ENCODE data around the gene NREP.

NREP gene

DNA sequence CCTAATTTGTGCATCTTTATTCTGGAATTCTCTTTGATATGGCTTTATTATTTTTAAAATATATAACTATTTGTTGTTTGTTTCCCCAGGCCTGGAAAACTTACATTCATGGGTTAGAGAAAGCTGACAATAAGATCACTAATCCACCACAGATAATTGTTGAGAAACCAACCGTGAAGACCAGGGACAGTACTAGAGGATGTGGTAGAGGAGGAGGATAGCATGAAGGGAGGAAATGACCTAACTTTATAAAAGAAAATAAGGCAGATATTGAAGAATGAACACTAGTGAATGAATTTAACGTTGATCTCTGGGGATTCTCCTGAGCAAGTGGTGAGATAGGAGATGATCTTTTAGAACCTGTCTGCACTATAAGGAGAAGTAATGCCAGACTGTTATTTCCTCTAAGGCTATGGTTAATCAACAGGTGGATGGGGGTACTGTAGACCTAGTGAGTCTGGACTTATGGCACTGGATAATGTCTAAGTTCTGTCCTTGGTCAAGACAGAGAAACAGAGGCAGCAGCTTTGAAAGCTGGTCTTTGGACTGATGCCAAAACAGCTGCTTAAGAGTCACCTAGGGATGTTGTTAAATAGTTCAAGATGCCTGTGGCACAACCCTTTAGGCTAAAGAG is 52.4 kb downstream of the NREP start:
- Histone ChIP-seq H3K9ac (ENCODE audit: insufficient read length) (no peak overlapping the region), H3K9me3 (ENCODE audit: low read depth, low read length) (no peaks in the 10 kb centered on the region), H3K4me3 (no peak overlapping the region), H3K36me3 (ENCODE audit: insufficient read depth, low read length) (no peaks in the 10 kb centered on the region), H3K27ac (no peak overlapping the region)
- DNase-seq (ENCODE audit: low read depth, low spot score): no peak
- no peak for TF ChIP-seq EZH2 (IDR thresholded peaks at IDR 0.05)
- TF ChIP-seq POLR2AphosphoS5 (IDR thresholded peaks at IDR 0.05; ENCODE audit: borderline replicate concordance, low read depth, low read length): no peak

- Histone ChIP-seq H3K36me3 (ENCODE audit: insufficient read depth, low read length) (no peaks in the 10 kb centered on the region), H3K9ac (ENCODE audit: insufficient read length) (no peak overlapping the region), H3K9me3 (ENCODE audit: low read depth, low read length) (no peaks in the 10 kb centered on the region), H3K27ac (no peak overlapping the region), H3K4me3 (no peak overlapping the region)
- TF ChIP-seq POLR2AphosphoS5 (IDR thresholded peaks at IDR 0.05; ENCODE audit: borderline replicate concordance, low read depth, low read length) (no peak), EZH2 (IDR thresholded peaks at IDR 0.05) (no peak), FOXP2 (optimal IDR thresholded peaks at IDR 0.05; ENCODE audit: control extremely low read depth, extremely low read length, insufficient read depth) (no peak)
- no peak for DNase-seq (ENCODE audit: low read depth, low spot score)
Observed at GRCh38 chr5:111703662-111704061, 53.3 kb downstream of the NREP start.

- DNase-seq (ENCODE audit: low read depth, low spot score): no peak
- H3K9ac ChIP-seq (ENCODE audit: insufficient read length): no peak overlapping the region
- no peak overlapping the region for H3K27ac ChIP-seq
Observed at GRCh38 chr5:111699976-111700375, 57.0 kb downstream of the NREP start.

DNA sequence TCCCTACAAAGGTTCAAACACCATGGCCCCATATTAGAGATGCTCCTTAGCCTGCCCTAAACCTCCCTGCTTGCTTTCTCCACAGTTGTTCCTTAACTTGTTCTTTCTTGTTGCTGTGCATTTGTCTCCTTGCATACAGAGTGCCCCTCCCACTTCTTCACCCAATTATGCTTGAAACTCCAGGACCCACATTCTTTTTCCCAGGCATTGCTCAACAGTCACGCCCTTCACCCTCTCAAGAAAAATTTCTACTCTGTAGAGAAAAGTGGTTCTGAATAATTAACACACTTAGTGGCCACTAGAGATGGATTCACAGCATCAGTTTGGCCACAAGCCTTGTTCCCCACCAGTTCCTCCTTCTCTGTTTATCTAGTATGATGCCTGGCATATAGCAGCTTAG is 57.7 kb downstream of the NREP start:
- H3K27ac ChIP-seq: no peak overlapping the region
- H3K4me3 ChIP-seq: no peak overlapping the region
- H3K9me3 ChIP-seq (ENCODE audit: low read depth, low read length): no peaks in the 10 kb centered on the region
- DNase-seq (ENCODE audit: low read depth, low spot score): no peak
- no peak for TF ChIP-seq EZH2 (IDR thresholded peaks at IDR 0.05)
- no peak for TF ChIP-seq FOXP2 (optimal IDR thresholded peaks at IDR 0.05; ENCODE audit: control extremely low read depth, extremely low read length, insufficient read depth)
- no peak for TF ChIP-seq POLR2AphosphoS5 (IDR thresholded peaks at IDR 0.05; ENCODE audit: borderline replicate concordance, low read depth, low read length)
- no peak overlapping the region for H3K9ac ChIP-seq (ENCODE audit: insufficient read length)
- H3K36me3 ChIP-seq (ENCODE audit: insufficient read depth, low read length): no peaks in the 10 kb centered on the region

More at GRCh38 chr5:111699976-111700375, 57.0 kb downstream of the NREP start:
- TF ChIP-seq EZH2 (IDR thresholded peaks at IDR 0.05) (no peak), POLR2AphosphoS5 (IDR thresholded peaks at IDR 0.05; ENCODE audit: borderline replicate concordance, low read depth, low read length) (no peak), FOXP2 (optimal IDR thresholded peaks at IDR 0.05; ENCODE audit: control extremely low read depth, extremely low read length, insufficient read depth) (no peak)
- Histone ChIP-seq H3K9me3 (ENCODE audit: low read depth, low read length) (no peaks in the 10 kb centered on the region), H3K4me3 (no peak overlapping the region), H3K36me3 (ENCODE audit: insufficient read depth, low read length) (no peaks in the 10 kb centered on the region)

GRCh38 chr5:111697881-111698757 is 58.9 kb downstream of the NREP start:
- H3K9ac ChIP-seq (ENCODE audit: insufficient read length): no peak overlapping the region
- no peaks in the 10 kb centered on the region for H3K36me3 ChIP-seq (ENCODE audit: insufficient read depth, low read length)
- TF ChIP-seq FOXP2 (optimal IDR thresholded peaks at IDR 0.05; ENCODE audit: control extremely low read depth, extremely low read length, insufficient read depth): no peak
- no peak for TF ChIP-seq EZH2 (IDR thresholded peaks at IDR 0.05)
- TF ChIP-seq POLR2AphosphoS5 (IDR thresholded peaks at IDR 0.05; ENCODE audit: borderline replicate concordance, low read depth, low read length): no peak
- H3K4me3 ChIP-seq: no peak overlapping the region
- no peak overlapping the region for H3K27ac ChIP-seq
- DNase-seq (ENCODE audit: low read depth, low spot score): no peak
- no peaks in the 10 kb centered on the region for H3K9me3 ChIP-seq (ENCODE audit: low read depth, low read length)

GRCh38 chr5:111697215-111697614 is 59.8 kb downstream of the NREP start:
- Histone ChIP-seq H3K9ac (ENCODE audit: insufficient read length) (no peak overlapping the region), H3K36me3 (ENCODE audit: insufficient read depth, low read length) (no peaks in the 10 kb centered on the region), H3K27ac (no peak overlapping the region), H3K9me3 (ENCODE audit: low read depth, low read length) (no peaks in the 10 kb centered on the region), H3K4me3 (no peak overlapping the region)
- DNase-seq (ENCODE audit: low read depth, low spot score): peak; percentile 30
- TF ChIP-seq EZH2 (IDR thresholded peaks at IDR 0.05): no peak
- TF ChIP-seq POLR2AphosphoS5 (IDR thresholded peaks at IDR 0.05; ENCODE audit: borderline replicate concordance, low read depth, low read length): no peak
- no peak for TF ChIP-seq FOXP2 (optimal IDR thresholded peaks at IDR 0.05; ENCODE audit: control extremely low read depth, extremely low read length, insufficient read depth)

DNA sequence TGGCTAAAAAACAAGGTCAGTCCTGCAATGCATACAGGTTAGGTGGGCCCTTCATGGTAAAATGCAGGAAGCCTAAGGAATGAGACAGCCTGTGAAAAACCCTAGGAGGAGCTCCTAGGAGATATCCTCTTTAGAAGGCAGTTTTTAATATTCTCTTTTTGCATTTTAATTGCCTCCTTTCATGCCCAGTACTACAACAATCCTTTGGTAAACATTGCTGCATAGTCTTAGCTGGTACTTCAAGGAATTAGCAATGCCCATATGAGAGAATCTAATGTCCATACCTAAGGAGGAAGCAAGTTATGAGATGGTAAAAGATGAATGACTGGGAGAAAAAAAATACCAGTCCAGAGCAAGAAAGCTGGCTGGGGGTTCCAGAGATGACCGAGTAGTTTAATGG is 61.0 kb downstream of the NREP start:
- Histone ChIP-seq H3K36me3 (ENCODE audit: insufficient read depth, low read length) (no peaks in the 10 kb centered on the region), H3K9ac (ENCODE audit: insufficient read length) (no peak overlapping the region)

GRCh38 chr5:111694133-111694532 is 62.9 kb downstream of the NREP start:
- Histone ChIP-seq H3K4me3 (no peak overlapping the region), H3K27ac (no peak overlapping the region), H3K36me3 (ENCODE audit: insufficient read depth, low read length) (no peaks in the 10 kb centered on the region), H3K9ac (ENCODE audit: insufficient read length) (no peak overlapping the region), H3K9me3 (ENCODE audit: low read depth, low read length) (no peaks in the 10 kb centered on the region)
- TF ChIP-seq EZH2 (IDR thresholded peaks at IDR 0.05) (no peak), POLR2AphosphoS5 (IDR thresholded peaks at IDR 0.05; ENCODE audit: borderline replicate concordance, low read depth, low read length) (no peak), FOXP2 (optimal IDR thresholded peaks at IDR 0.05; ENCODE audit: control extremely low read depth, extremely low read length, insufficient read depth) (no peak)
- DNase-seq (ENCODE audit: low read depth, low spot score): no peak

More for the DNA sequence above, 61.0 kb downstream of the NREP start:
- H3K9me3 ChIP-seq (ENCODE audit: low read depth, low read length): no peaks in the 10 kb centered on the region
- no peak for TF ChIP-seq FOXP2 (optimal IDR thresholded peaks at IDR 0.05; ENCODE audit: control extremely low read depth, extremely low read length, insufficient read depth)
- TF ChIP-seq POLR2AphosphoS5 (IDR thresholded peaks at IDR 0.05; ENCODE audit: borderline replicate concordance, low read depth, low read length): no peak
- no peak for TF ChIP-seq EZH2 (IDR thresholded peaks at IDR 0.05)
- no peak overlapping the region for H3K27ac ChIP-seq
- DNase-seq (ENCODE audit: low read depth, low spot score): no peak
- no peak overlapping the region for H3K4me3 ChIP-seq

Data from SK-N-MC (cell line).